HG02678 (cell line): ENCODE results near the gene PDE4D.
"Not testable (repeated sequence)": the region's sequence is repeated elsewhere in the genome, so short reads cannot be mapped to it uniquely, and the experiment has no call there.

Experiments
- ATAC-seq: cut with Tn5 transposase; IDR thresholded peaks from one replicate; pipeline ENCODE4 v1.9.1; 2021; ENCODE audit warnings: mild to moderate bottlenecking, moderate library complexity; ENCODE audit not compliant: unreplicated experiment

The PDE4D gene

DNA sequence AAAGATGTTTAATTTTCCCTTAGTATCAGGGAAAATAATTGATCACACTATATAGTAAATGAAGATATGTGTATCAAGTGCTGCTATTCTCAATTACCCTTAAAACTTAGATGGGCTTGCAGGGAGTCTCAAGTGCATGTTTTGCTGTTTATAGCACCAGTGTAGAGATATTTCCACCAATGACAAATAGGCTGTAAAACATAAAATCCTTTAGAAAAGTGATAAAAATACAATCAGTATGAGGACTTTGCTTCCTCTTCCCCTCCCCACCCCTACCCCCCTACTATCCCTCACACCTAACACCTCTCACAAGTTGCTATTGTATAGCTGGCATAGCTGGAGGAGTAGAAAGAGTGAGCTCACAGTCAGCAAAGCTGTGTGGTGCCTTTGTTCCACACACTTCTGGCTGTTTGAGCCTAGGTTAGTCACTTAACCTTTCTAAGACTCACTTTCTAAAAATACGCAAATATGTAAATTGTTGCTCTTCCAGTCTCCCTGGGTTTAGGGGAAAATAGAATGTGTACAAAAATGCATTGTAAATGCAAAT is 93.1 kb downstream of the PDE4D start:
- peak; percentile 11 for ATAC-seq

DNA sequence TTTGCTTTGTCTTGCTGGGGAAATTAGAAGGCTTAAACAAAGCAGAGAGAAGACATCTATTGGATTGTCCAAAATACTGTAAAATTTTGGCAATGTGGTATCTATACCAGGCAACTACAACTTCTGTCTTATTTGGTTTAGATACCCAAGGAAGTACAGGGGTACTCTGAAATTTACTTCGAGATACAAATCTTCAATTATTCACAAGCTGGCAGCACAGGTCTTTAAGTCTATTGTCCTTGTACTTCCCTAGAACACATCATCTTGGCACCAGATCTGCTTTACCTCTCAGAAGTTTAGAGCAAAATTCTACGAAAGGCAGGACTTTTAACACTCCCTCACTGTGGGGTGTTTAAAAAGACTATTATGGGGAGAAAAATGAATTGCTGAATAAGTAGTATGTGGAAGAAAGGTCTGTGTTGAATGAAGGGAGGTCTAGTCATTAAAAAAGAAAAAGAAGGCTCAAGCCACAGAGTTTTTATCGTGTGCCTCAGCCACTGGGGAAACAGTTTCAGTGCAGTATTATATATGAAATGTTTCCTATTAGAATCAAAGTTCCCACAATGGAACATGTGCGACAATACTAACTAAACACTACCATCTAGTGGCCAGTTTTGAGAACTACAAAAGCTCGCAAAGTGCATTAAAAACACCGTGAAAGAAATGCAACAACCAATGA is 93.7 kb downstream of the PDE4D start:
- peak; percentile 65 for ATAC-seq

DNA sequence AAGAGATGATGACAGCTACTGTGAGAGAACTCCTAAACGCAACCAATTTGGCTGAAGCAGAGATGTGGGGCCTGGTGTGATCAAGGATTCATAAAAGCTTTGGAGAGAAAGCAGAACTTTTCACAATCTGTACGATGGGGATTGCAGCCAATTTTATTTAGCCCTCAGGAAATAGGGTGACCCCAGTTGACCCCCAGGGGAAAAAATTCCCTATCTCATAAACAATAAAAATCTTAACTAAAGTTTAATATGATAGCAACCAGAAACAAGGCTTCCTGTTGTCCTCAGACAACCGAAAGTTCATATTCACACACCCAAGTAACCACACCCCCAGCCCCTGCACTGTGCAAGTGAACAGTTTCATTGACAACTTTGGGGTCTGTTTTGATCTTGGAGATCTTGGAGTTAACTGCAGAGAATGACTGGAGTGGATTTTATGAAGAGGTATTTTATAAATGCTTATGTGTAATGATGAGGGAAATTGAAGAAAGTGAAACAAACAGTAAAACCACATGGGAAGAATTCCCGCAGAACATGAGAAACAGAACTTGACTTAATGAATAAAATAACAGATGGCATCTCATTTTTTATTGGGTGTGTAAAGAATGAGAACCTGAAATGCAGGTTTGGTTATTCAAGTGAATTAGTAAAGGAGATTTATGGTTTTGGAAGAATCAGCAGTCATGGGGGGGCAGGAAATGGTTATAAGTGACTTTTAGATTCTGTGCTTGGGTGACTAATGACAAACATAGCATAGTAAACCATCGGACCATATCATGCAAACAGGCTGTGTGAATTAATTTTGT is 94.5 kb downstream of the PDE4D start:
- peak; percentile 71 for ATAC-seq

DNA sequence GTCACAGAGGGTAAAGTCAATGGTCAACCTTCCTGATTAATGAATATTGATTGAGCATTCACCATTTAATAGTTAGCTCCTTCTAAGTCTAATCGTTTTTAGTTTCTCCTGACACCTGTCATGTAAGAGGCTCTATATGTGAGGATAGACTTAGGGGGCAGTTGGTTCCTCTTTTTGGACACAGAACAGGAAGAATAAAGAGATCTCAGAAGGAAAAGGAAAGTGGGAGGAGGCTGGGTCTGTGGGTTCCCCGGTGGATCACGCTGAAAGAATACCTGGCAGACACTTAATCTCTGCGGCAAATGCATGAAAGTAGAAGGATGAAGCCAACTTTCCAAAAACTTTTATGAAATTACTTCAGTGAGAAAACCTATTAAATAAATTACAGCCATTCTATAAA is 98.4 kb downstream of the PDE4D start:
- no peak for ATAC-seq

DNA sequence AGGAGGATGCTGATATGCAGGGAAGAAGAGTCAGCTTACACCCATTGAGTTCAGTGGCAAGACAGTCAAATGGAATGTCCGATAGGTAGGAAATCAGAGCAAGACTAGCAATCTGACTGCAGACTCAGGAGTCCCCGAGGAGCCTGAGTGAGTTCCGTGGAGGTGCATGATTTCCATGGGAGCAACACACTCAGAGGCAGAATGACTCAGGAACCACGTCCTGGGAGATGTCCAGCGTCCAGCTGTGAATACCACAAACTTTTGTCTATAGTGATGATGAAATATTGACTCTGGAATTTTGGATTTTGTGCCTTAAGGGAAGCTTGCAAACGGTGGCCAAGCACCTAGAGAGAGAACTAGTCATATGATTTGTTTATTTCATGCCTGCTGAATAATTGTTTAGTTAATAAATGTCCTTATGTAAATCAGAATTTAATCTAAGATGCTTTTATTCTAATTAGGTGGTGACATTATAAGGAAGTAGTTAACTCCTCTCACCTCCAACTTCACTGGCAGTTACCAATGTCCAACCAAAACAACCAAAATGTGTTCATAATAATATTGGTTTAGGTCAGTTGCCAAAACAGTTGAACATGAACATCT is 100.4 kb downstream of the PDE4D start:
- ATAC-seq: no peak

DNA sequence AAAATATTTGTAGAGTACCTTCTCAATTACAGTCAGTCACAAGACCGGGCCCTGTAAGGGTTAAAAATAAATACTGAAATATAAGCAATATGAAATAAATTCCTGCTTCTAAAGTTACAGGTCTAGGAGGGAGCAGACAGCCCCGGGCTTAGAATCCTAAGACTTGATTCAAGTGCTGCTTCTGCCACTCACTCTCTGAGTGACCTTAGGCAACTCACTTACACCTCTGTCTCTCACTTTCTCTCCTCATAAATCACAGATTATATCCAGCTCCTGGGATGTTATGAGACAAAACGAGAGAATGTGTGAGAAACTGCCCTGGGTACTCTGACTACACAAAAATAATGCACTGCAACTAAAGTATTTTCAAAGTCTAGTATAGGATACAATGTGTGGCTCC is 101.9 kb downstream of the PDE4D start:
- ATAC-seq: no peak

DNA sequence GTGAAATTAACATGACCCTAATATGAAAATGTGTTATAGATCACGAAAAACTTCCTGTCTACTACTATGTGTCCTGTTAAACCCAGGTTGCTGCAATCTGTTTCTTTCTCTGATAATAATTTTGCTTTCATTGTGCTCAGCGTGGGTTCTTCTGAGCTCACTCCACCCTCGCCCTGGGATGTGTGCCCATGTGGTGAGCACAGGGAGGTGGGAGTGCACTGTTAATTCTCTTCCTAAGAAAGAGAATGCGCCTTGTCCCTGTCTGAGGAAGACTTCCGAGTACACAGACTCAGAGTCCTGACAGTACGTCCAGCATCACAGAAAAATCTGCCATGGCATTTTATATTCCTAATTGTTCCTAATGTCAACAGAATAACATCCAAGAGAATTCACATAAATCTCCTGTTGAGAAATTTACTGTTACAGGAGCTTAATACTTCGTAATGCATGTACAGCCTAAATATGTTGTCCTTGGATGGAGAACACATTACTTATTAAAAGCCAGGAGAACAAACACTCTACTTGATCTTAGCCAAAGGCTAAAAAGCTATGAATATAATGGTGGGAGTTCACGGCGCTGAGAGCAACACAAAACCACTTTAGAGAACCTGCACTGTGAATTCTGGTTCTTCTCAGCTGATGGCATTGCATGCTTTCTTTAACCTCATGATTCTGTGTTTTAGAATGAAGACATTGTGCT is 102.6 kb downstream of the PDE4D start:
- ATAC-seq: no peak

DNA sequence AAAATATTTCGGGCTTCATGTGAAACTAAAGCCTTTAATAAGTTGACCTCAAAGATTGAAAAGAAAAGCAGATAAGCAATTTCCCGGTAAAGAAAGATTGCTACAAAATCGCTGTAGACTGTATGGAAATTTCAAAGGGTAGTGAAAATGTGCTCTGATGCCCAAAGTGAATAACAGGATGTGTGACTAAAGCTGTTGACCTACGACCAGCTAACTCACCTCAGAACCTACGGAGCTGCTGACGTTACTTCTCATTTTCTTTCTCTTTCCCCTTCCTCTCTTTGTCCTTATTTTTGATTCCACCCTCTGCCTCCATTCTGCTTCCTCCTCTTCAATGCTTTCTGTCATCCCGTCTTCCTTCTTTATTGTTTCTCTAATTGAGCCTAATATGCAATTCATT is 103.2 kb downstream of the PDE4D start:
- ATAC-seq: peak; percentile 51

DNA sequence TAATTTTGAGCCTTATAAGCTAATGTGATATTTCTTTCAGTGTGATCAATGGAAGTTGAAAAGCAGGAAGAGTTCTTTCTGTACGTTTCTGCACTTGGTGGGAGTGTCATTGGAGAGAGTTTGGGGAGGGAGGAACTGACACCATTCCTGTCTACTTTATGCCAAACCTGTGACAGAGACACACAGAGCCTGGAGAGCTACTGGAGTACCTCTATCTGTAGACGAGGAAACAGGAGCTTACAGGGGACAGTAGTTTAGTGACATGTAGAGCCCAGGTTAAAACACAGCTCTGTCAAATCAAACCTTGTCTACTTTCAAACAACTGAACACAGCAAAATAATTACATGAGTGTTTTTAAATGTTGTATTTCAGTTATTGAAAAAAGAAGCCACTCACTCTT is 103.6 kb downstream of the PDE4D start:
- no peak for ATAC-seq

DNA sequence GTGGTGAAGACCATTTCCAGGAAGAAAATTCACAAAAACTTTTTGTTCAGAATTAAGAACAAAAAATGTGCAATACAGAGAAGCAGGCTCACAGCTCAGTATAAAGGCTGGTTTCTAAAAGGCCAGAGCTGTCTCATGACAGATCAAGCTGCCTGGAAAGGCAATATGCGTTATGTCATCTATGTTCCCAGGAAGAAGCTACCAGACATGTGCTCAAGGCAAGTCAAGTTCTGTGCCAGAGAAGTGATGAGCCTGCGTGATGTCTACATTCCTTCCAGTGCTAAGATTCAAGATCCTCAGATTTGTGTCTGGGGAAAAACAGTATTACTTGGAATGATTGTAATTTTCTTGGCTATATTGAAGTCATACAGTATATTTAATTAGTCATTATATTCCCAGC is 104.3 kb downstream of the PDE4D start:
- no peak for ATAC-seq

DNA sequence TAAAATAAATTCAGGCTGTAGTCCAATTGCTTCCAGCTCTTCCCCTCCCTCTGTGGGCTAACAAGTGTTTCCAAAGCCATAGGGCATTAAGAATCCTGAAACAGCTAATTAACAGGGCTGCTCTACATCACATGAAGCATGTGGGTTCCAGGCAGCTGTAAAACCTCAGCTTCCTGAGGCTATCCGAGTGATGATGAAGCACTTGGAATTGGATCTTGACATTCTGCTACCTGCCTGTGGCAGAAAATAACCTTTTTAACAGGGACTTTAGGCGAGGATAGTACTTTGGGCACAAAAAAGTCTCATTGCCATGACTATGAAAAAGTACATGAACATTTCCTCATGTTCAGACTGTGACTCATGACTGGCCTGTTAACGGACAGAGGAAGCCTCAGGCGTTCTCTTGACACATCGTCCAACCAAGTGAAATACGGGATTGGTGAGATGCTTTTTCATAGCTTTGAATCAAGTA is 107.2 kb downstream of the PDE4D start:
- ATAC-seq: no peak

DNA sequence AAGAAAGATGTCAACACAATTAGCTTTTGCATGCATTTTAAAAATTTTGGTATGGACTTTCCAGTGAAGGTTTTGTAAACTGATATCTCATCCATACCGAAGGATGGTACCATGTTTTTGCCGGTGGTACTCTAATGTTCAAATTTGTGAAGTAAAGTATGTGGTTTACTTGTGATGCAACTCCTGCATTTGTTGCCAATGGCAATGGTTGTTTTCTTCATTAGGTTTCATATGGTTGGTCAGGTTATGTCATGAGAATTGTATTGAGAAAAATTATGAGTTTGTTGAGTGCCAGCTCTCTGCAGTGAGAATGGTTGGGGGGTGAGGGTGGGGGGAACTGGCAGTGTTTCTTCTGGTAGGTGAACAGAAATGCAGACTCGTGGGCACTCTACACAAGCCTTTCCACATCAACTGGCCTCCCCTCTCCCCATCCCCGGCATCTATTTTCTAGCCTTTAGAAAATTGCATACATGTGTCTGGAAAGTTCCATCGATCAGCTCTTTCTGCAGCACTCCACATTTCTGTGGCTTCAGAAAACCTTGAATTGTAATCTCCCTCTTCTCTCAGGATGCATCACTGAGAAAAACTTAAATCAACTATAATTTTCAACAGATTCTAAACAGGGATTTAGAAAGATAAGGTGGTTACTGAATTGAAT is 107.7 kb downstream of the PDE4D start:
- ATAC-seq: no peak

DNA sequence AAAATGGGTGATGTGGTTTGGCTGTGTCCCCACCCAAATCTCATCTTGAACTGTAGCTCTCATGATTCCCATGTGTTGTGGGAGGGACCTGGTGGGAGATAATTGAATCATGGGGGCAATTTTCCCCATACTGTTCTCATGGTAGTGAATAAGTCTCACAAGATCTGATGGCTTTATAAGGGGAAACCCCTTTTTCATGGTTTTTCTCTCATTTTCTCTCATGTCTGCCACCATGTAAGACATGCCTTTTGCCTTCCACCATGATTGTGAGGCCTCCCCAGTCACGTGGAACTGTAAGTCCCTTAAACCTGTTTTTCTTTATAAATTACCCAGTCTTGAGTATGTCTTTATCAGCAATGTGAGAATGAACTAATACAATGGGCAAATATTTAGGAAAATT is 108.8 kb downstream of the PDE4D start:
- not testable (repeated sequence) for ATAC-seq

DNA sequence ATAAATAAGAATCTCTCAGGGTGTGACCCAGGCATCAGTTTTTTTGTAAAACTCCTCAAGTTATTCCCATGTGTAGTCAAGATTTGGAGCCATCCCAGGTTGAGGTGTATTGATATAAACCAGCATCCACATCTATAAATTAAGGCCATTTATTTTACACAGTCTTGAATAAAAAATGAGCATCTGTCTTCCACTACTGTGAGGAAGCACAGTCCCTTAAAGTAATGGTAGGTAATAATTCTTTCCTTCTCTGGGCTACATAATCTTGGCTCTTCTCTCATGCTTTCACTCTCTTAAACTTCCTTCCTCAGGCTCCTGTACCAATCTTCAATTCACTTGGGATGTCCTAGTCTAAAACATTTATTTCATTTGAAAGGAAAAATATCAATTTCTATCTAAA is 110.3 kb downstream of the PDE4D start:
- no peak for ATAC-seq

DNA sequence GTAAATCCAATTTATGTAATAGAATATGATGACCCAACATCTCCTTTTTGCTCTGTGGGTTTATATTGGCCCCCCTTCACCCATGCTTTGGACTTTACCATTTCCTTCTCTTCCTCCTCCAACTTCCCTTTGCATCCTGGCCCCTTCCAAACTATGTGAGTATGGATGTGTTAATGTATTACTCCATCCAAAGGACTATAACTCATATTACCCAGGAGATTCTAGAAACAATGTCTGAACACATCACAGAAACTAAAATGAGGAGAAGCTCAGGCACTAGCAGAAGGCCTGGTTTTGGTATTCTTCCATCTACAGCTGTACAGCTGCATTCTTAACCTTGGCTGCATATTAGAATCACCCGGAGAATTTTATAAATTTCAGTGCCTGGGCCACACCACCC is 110.7 kb downstream of the PDE4D start:
- no peak for ATAC-seq

DNA sequence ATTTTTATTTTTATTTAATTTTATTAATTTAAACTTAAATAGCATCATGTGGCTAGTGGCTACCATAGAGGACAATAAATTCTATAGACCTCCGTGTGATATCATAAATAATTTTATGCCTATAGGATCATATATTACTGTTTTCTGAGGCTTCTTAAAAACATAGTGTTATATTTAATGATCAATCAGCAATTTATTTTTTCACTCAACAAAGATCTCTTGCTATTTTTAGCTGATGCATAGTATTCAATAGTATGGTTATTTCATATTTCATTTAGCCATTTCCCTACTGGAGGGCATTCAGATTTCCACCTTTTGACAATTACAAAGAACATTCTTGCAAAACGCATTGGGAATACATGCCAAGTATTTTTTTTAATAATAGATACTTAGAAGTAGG is 114.1 kb downstream of the PDE4D start:
- no peak for ATAC-seq

DNA sequence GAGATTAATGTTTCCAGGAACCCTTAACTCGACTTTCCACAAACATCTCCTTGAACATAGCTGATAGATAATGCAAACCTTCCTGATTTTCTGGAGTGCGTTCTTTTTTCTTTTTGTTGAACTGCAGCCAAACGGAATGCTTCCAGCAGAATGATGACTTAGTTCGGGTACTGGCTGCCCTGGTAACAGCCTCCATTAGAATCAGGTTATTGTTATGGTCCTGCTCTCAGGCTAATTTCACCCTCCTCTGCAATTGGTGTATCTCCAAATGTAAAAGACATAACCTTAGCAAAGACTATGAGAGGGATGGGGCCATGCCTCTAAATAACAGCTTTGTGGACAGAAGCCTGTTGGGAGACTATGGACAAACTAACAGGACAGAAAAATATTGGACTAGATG is 116.5 kb downstream of the PDE4D start:
- ATAC-seq: no peak

DNA sequence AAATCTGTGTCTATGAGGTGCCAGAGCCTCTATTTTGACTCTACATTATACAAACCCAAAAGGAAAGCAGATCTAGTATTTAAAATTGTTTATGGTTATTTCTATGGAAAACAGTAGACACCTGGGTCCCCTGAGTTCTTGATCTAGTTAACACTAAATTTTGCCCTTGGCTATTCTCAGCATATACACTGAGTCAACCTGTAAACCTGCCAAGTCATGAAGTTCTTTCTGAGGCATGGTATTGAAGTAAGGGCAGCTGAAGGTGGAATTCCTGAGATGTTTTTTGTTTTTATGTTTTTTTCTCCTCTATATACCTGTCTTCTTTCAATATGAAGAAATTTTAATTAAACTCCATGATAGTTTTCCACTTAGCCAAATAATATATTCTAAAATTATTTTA is 120.2 kb downstream of the PDE4D start:
- no peak for ATAC-seq

DNA sequence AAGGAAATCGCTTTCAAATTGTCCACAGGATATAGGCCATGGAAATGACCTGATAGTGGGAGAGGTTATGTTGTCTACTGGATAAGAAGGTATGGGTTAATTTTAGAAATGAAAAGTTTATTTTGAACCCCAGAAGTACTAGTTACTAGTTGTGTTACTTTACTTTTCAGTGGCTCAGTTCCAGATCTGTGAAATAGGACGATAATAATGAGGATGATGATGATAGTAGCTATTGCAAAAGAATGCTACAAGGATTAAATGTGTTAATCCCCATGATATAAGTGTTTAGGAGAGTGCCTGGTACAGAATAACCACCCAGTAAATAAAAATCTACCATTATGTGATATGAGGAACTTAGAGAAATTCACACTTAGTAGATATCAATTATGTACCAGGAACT is 120.8 kb downstream of the PDE4D start:
- no peak for ATAC-seq

DNA sequence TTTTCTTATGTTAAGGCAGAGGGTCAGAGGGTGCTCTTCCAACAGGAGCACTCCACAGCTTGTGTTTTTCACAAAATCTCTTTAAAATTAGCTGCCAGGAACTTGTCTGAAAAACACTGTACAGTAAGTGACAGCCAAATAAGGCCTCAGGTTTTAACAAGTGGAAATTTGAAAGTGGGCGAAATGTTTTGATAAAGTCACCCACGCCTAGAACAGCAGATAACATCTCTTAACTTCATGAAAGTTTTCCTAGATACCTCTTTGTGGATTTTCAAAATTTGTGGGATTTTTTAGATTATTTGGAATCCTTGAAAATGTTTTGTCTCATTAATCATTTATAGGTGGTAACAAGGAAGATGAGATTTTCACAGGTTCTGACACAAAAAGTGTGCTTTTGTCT is 121.3 kb downstream of the PDE4D start:
- ATAC-seq: no peak

DNA sequence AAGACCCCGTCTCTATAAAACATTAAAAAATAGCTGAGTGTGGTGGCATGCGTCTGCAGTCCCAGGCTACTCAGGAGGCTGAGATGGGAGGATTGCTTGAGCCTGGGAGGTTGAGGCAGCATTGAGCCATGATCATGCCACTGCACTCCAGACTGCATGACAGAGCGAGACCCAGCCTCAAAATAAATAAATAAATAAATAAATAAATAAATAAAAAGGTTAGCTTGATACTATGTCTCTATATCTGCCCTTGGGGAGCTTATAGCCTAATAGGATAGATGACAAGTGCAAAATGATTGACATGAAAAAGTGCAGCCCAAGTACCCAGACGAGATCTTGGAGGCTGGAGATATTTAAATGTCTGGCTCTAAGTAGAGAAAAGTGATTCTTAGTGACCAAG is 122.6 kb downstream of the PDE4D start:
- no peak for ATAC-seq
